ENCODE data around the gene PTPRN2.

GRCh38 chr7:158013085-158013668, 574.4 kb downstream of the PTPRN2 start:
- TF ChIP-seq CTCF (IDR thresholded peaks at IDR 0.05): no peak
- no peak for TF ChIP-seq POLR2A (IDR thresholded peaks at IDR 0.05)
